SK-N-SH treated with all-trans-retinoic acid at 6 μM for 48 hours (cell line): ENCODE measurements around the gene TDRD7.

Source experiments
- GLIS3 ChIP-seq: fragments of 250-450 bp; sonication (Bioruptor Pico); IDR thresholded peaks from 2 replicates; pipeline ENCODE4 v1.5.0; 2020; ENCODE audit warnings: mild to moderate bottlenecking, moderate library complexity
- OSR1 ChIP-seq: fragments of 250-450 bp; sonication (Bioruptor Pico); IDR thresholded peaks from 2 replicates; pipeline ENCODE4 v1.8.0; 2022; ENCODE audit warnings: moderate library complexity, mild to moderate bottlenecking, inconsistent platforms
- PPARA ChIP-seq: fragments of 250-450 bp; sonication (Bioruptor Pico); IDR thresholded peaks from 2 replicates; pipeline ENCODE4 v1.5.0; 2020; ENCODE audit warnings: mild to moderate bottlenecking, borderline replicate concordance
- RARB ChIP-seq: fragments of 250-450 bp; sonication (Bioruptor Pico); IDR thresholded peaks from 2 replicates; pipeline ENCODE4 v1.8.0; 2021; ENCODE audit warnings: mild to moderate bottlenecking, moderate library complexity
- ZNF565 ChIP-seq: fragments of 450-650 bp; formaldehyde crosslinking; conservative IDR thresholded peaks from 2 replicates; pipeline ENCODE4 v1.5.0; 2020; ENCODE audit warnings: low read depth, mild to moderate bottlenecking, moderate library complexity
- ZNF8 ChIP-seq: fragments of 450-650 bp; formaldehyde crosslinking; IDR thresholded peaks from 2 replicates; pipeline ENCODE4 v1.5.0; 2020; ENCODE audit warnings: mild to moderate bottlenecking, moderate library complexity
- TF ChIP-seq, protein P1 (sequence below): fragments of 250-450 bp; sonication (Bioruptor Pico); IDR thresholded peaks from 2 replicates; pipeline ENCODE4 v1.8.0; 2020; ENCODE audit warnings: mild to moderate bottlenecking, moderate library complexity, borderline replicate concordance
- TF ChIP-seq, protein P2 (sequence below): fragments of 250-450 bp; sonication (Bioruptor Pico); IDR thresholded peaks from 2 replicates; pipeline ENCODE4 v1.5.0; 2020; ENCODE audit warnings: mild to moderate bottlenecking, moderate library complexity

DNA sequence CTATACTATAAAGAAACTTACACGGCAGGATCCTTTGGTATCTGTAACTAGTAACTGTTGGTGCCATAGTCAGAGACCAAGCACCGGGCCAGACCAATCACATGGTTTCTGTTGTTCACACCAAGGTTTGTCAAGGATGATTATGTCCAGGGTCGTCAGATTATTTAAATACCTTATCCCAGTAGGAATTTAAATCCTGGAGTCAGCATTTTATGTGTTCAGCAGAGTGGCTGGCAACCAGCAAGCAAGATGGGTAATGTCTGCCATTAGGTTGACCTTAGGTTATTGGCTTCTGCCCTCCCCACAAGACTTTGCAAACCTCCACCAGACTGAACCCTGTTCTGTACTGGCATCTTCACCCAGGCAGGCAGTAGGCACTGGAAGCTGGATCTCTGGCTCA, 50.3 kb downstream of the TDRD7 start:
- TF ChIP-seq RARB (CRISPR knock-in tag): no peak
- TF ChIP-seq, protein P1, sequence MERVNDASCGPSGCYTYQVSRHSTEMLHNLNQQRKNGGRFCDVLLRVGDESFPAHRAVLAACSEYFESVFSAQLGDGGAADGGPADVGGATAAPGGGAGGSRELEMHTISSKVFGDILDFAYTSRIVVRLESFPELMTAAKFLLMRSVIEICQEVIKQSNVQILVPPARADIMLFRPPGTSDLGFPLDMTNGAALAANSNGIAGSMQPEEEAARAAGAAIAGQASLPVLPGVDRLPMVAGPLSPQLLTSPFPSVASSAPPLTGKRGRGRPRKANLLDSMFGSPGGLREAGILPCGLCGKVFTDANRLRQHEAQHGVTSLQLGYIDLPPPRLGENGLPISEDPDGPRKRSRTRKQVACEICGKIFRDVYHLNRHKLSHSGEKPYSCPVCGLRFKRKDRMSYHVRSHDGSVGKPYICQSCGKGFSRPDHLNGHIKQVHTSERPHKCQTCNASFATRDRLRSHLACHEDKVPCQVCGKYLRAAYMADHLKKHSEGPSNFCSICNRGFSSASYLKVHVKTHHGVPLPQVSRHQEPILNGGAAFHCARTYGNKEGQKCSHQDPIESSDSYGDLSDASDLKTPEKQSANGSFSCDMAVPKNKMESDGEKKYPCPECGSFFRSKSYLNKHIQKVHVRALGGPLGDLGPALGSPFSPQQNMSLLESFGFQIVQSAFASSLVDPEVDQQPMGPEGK: no peak
- TF ChIP-seq GLIS3 (CRISPR knock-in tag): no peak
- no peak for TF ChIP-seq PPARA
- no peak for TF ChIP-seq OSR1 (CRISPR knock-in tag)
- no peak for TF ChIP-seq ZNF565
- TF ChIP-seq, protein P2, sequence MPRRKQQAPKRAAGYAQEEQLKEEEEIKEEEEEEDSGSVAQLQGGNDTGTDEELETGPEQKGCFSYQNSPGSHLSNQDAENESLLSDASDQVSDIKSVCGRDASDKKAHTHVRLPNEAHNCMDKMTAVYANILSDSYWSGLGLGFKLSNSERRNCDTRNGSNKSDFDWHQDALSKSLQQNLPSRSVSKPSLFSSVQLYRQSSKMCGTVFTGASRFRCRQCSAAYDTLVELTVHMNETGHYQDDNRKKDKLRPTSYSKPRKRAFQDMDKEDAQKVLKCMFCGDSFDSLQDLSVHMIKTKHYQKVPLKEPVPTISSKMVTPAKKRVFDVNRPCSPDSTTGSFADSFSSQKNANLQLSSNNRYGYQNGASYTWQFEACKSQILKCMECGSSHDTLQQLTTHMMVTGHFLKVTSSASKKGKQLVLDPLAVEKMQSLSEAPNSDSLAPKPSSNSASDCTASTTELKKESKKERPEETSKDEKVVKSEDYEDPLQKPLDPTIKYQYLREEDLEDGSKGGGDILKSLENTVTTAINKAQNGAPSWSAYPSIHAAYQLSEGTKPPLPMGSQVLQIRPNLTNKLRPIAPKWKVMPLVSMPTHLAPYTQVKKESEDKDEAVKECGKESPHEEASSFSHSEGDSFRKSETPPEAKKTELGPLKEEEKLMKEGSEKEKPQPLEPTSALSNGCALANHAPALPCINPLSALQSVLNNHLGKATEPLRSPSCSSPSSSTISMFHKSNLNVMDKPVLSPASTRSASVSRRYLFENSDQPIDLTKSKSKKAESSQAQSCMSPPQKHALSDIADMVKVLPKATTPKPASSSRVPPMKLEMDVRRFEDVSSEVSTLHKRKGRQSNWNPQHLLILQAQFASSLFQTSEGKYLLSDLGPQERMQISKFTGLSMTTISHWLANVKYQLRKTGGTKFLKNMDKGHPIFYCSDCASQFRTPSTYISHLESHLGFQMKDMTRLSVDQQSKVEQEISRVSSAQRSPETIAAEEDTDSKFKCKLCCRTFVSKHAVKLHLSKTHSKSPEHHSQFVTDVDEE (CRISPR knock-in tag): no peak
- no peak for TF ChIP-seq ZNF8 (CRISPR knock-in tag)
